ENCODE measurements around the gene FN3KRP.
"Not testable (repeated sequence)": the region's sequence is repeated elsewhere in the genome, so short reads cannot be mapped to it uniquely, and the experiment has no call there.

The FN3KRP gene

DNA sequence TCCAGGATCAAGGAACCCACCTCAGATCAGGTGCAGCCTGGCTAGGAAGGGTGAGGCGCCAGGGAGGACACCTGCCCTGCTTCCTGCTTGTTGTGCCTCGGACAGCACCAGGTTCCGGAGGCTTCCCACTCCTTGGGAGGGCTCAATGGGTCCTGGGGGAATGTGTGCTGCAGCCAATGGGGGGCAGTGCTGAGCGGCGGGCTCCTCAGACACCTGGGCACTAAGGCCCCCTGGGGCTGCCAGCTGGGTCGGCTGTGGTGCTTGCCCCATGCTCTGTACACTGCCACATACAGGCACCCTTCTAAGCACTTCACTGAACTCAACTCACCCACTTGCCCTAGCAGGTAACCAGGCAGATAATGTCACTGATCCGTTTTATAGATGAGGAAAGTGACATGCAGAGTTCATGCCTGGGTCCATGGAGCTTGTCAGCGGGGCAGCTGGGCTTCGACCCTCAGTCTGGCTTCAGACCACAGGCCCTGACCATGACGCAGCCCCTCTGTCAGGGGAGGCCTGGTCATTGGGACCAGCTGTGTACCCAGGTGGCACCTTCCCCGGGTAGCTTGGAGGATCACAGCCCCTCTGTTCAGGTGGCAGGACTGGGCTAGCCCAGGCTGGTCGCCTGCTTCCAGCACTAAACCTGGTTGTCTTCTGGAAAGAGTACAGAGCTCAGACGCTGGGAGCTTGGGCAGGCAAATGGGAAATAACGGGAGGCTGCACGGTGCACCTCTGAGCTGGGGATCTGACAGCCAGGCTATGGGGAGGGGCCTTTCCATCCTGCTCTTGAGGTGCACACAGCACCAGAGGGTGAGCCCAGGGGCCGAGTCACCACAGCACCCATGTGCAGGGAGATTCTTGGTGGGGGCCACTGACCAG is 27.1 kb downstream of the FN3KRP start:
- DNase-seq (ENCODE audit: low read depth in 2 of 2) = no peak

GRCh38 chr17:82744736-82745135 is 28.2 kb downstream of the FN3KRP start:
- not testable (repeated sequence) for DNase-seq (ENCODE audit: low read depth in 2 of 2)

DNA sequence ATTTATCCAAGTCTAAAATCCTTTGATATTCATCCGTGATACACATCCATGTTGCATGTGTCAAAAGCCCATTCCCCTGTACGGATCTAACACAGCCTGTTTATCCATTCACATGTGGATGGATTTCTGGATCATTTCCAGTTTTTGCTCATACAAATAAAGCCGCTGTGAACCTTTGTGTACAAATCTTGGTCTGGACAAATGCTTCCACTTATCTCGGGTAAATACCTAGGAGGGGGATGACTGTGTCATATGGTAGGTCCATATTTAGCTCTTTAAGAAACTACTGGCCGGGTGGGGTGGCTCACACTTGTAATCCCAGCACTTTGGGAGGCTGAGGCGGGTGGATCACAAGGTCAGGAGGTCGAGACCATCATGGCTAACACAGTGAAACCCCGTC is 29.0 kb downstream of the FN3KRP start:
- no peak for DNase-seq (ENCODE audit: low read depth in 2 of 2)

DNA sequence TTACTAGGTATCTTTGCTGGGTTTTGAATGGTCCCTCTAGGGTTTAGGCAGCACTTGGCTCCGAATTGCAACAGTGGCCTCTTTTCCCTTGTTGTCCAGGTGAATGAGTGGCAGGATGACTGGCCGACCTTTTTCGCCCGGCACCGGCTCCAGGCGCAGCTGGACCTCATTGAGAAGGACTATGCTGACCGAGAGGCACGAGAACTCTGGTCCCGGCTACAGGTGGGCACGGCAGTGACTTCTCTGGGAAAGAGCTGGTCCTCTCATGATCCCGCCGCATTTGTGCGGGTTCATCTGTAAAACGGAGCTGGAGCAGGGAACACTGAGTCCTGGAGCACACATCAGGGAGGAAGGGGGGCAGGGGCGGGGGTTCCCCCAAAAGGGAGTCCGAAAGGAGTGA is 32.2 kb downstream of the FN3KRP start:
- no peak for DNase-seq (ENCODE audit: low read depth in 2 of 2)

GRCh38 chr17:82750241-82750908 is 33.9 kb downstream of the FN3KRP start:
- DNase-seq (ENCODE audit: low read depth in 2 of 2) = no peak

GRCh38 chr17:82751171-82751570 is 34.7 kb downstream of the FN3KRP start:
- DNase-seq (ENCODE audit: low read depth in 2 of 2) = no peak

GRCh38 chr17:82751571-82752370 is 35.3 kb downstream of the FN3KRP start, which contains the start of gene TBCD:
TBCD (plus strand) TSS chr17:82752065; CDS start chr17:82752194, 129 bp downstream.
- DNase-seq (ENCODE audit: low read depth in 2 of 2) = peak; percentile 76 to 88

GRCh38 chr17:82752371-82753200 is 36.1 kb downstream of the FN3KRP start:
- DNase-seq (ENCODE audit: low read depth in 2 of 2) = no peak

GRCh38 chr17:82753201-82753464 is 36.6 kb downstream of the FN3KRP start:
- DNase-seq (ENCODE audit: low read depth in 2 of 2) = no peak

- no peak for DNase-seq (ENCODE audit: low read depth in 2 of 2)
Observed at GRCh38 chr17:82754297-82755208, 38.0 kb downstream of the FN3KRP start.

- DNase-seq (ENCODE audit: low read depth in 2 of 2) = no peak
Observed at GRCh38 chr17:82756166-82756565, 39.7 kb downstream of the FN3KRP start.

DNA sequence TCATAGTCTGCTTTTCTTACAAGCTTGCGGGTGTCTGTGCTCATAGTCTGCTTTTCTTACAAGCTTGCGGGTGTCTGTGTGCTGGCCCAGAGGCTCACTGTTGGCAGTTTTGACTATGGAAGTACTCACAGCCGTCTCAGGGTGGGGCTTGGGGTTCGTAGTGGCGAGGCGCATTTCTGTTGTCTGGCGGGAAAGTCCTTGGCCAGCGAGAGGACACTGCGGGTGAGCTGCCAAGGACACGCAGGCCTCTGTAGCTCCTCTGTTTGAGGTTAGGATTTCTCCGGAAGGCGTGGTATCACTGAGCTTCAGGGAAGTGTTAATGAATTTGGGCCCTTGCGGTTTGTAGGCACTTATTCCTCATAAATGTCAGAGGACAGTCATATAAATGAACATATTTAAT is 48.9 kb downstream of the FN3KRP start:
- no peak for DNase-seq (ENCODE audit: low read depth in 2 of 2)

GRCh38 chr17:82767041-82767754 is 50.7 kb downstream of the FN3KRP start:
- DNase-seq (ENCODE audit: low read depth in 2 of 2) = peak in 1 of 2 donors; percentile 39

GRCh38 chr17:82769041-82769440 is 52.5 kb downstream of the FN3KRP start:
- no peak for DNase-seq (ENCODE audit: low read depth in 2 of 2)

GRCh38 chr17:82772026-82772425 is 55.5 kb downstream of the FN3KRP start:
- DNase-seq (ENCODE audit: low read depth in 2 of 2) = no peak

- DNase-seq (ENCODE audit: low read depth in 2 of 2) = not testable (repeated sequence)
Observed at GRCh38 chr17:82774456-82774855, 58.0 kb downstream of the FN3KRP start.

DNA sequence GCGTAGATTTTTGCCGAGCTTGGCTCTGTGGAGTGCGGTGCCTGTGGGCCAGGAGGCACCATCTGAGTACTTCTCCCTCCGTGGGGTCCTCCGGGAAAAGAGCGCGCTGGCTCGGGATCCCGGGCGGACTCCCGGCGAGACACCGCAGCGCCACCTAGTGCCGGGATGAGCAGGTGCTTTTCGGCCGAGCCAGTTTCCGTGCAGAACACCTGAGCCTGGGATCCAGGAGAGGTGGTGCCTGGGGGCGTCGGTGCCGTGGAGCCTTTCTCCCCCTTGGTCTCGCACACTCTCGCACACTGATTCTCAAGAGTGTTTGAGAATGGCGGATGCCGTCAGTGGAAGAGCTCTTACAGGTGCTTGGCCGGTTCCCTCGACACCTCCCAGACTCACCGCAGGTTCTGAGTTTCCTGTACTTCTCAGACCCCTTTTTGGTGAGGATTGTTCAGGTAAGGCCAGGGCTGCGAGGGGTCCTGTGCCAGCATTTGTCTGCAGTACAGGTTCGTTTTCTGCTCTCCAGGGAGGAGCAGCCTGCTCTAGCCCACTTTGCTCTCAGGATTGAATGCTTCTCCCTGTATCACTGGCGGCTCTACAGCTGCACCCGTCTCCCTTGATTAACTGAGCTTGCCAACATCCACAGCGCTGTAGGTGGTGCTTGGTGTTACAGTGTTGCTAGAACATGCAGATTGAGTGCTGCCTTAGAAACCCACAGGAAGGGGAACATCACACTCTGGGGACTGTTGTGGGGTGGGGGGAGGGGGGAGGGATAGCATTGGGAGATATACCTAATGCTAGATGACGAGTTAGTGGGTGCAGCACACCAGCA is 58.7 kb downstream of the FN3KRP start:
- peak in 1 of 2 donors; percentile 19 for DNase-seq (ENCODE audit: low read depth in 2 of 2)

DNA sequence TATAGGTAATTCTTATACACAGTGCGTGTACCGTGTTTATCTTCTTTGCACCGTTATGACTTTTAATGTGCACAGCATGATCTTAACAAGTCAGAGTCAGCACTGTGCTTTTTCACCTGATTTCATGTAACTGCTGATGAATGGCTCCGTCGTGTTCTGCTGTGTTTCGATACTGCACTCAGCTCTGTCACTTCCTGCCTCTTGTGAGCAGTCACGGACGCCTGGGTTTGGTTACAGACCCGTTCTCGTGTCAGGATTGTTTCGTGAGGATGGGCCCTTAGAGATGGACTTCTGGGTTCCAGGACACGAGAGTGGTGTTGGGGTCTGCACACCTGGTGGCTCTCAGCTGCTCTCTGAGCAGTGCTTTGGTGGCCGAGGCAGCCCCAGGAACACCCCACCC is 59.9 kb downstream of the FN3KRP start:
- DNase-seq (ENCODE audit: low read depth in 2 of 2) = no peak

Measured in stimulated activated CD4-positive, alpha-beta T cell treated with anti-CD3 and anti-CD28 coated beads, Interleukin-15, amount 100 ng/mL, for 48 hours (primary cell).